GM19438 (cell line): Measurements from ENCODE around the gene MAP1A.

ENCODE experiments used
- ATAC-seq: cut with Tn5 transposase; IDR thresholded peaks from one replicate; pipeline ENCODE4 v1.9.1; 2021; ENCODE audit warnings: low read depth; ENCODE audit not compliant: unreplicated experiment

Gene MAP1A

GRCh38 chr15:43510200-43511011 is 7.0 kb upstream of the MAP1A start:
- peak; percentile 99 for ATAC-seq

GRCh38 chr15:43511012-43511885 is 6.2 kb upstream of the MAP1A start:
- ATAC-seq: no peak

- ATAC-seq: no peak
Observed at GRCh38 chr15:43513550-43513949, 3.9 kb upstream of the MAP1A start.

GRCh38 chr15:43514241-43515057 is 3.0 kb upstream of the MAP1A start:
- ATAC-seq: no peak

- ATAC-seq: no peak
Observed at GRCh38 chr15:43515741-43516140, 1.7 kb upstream of the MAP1A start.

GRCh38 chr15:43516185-43516584 is 1.2 kb upstream of the MAP1A start:
- no peak for ATAC-seq

GRCh38 chr15:43516801-43517353 is 531 bp upstream of the MAP1A start:
- ATAC-seq: no peak

GRCh38 chr15:43518197-43518761 is 871 bp downstream of the MAP1A start:
- ATAC-seq: no peak

GRCh38 chr15:43519196-43519595 is 1.8 kb downstream of the MAP1A start:
- no peak for ATAC-seq

- ATAC-seq: no peak
Observed at GRCh38 chr15:43520138-43520537, 2.7 kb downstream of the MAP1A start.

- ATAC-seq: no peak
Observed at GRCh38 chr15:43521419-43521818, 4.0 kb downstream of the MAP1A start.

GRCh38 chr15:43522247-43522646 is 4.8 kb downstream of the MAP1A start:
- ATAC-seq: no peak

GRCh38 chr15:43523646-43524045 is 6.2 kb downstream of the MAP1A start:
- no peak for ATAC-seq

GRCh38 chr15:43524254-43524845 is 6.9 kb downstream of the MAP1A start:
- no peak for ATAC-seq

GRCh38 chr15:43525131-43525530 is 7.7 kb downstream of the MAP1A start:
- no peak for ATAC-seq

GRCh38 chr15:43526261-43526930 is 9.0 kb downstream of the MAP1A start:
- no peak for ATAC-seq

GRCh38 chr15:43527016-43527801 is 9.8 kb downstream of the MAP1A start:
- ATAC-seq: no peak

GRCh38 chr15:43527802-43528541 is 10.6 kb downstream of the MAP1A start:
- ATAC-seq: no peak
